GM19023 (cell line): ENCODE measurements around the gene FAM120B.

ENCODE experiments used
- ATAC-seq: cut with Tn5 transposase; IDR thresholded peaks from one replicate; pipeline ENCODE4 v1.9.1; 2021; ENCODE audit warnings: mild to moderate bottlenecking, moderate library complexity; ENCODE audit not compliant: unreplicated experiment

The FAM120B gene

DNA sequence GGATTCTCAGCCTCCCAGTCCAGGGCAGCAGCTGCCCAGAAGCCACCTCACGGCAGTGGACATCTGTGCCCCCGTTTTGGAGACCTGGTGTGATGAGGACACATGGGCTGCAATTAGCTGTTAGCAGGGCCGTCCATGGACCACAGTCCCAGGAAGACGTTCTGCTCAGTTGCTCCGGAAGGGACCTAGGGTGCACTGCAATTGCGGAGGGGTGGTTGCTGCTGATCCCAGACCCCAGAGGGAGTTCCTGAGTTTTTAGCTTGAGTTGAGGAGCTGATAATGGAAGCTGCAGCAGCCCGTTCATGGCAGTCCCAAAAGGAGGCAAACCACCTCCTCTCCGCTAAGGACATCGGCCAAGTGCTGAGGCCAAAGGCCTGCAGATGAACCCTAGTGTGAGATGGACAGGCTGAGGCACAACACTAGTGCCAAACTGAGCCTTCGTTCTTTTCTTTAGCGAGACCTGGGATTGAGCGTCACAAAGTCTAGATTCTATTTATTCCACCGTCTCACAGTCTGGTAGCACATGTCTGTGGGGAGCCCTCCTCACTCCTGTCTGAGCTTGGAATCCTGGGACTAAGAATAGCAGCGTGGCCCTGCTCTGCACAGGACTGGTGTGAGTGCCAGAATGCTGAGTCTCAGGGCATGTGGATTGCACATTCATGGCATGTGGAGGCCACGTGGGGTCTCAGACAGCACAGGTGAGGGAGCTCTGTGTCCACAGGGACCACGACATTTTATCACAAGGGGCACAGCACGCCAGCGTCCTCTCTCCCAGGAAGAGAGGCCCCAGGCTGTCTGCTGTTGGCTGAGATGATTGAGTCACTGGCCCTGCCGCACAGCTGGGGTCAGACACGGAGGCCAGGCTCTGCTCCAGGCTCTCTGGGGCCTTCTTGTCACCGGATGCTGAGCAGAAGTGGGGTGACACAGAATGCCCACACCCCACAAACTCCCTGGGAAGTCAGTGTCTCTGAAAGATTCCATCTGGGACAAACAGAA, 133.1 kb downstream of the FAM120B start:
- ATAC-seq = no peak

- ATAC-seq = no peak
Measured at GRCh38 chr6:170440437-170440836, 133.9 kb downstream of the FAM120B start.

GRCh38 chr6:170441316-170441715, 134.8 kb downstream of the FAM120B start:
- no peak for ATAC-seq

- no peak for ATAC-seq
Measured at GRCh38 chr6:170442596-170442995, 136.0 kb downstream of the FAM120B start.

GRCh38 chr6:170443151-170443662, 136.6 kb downstream of the FAM120B start:
- ATAC-seq = no peak

DNA sequence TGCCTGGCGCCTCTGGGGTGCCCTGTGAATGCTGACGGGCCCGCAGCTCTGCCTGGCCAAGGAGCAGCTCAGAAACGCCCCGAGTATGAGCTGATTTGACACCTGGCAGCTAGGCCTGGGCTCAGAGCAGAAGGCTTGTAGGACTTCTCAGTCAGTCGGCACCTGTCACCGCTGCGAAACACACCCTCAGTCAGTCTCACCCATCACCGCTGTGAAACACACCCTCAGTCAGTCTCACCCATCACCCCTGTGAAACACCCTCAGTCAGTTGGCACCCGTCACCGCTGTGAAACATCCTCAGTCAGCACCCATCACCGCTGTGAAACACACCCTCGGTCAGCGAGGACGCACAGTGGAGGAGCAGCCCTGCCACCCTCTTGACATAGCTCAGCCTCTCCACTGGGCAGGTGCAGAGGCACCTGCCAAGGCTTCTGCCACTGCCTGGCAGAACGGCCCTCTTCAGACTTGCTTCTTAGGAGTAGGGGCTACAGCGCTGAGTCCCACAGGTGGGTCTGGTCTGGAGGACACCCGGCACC, 137.6 kb downstream of the FAM120B start:
- ATAC-seq = no peak

DNA sequence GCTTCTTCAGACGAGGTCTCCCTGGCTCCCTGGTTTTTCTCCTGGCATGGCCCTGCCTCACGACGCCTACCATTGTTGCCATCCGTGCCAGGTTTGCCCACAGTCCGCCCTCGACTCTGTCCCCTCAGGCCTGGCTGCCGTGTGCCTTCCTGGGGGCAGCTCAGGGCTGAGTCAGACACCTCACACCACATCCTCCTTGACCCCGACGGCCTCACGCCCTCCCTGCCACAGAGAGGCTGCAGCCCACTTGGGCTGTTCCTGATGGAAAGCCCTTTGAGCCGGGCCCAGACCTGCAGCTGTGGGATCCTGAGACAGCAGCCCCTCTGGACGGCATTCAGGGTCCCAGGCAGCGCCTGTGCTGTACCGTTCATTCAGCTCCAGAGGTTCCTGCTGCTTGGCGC, 138.3 kb downstream of the FAM120B start:
- ATAC-seq = no peak

GRCh38 chr6:170445487-170445886, 138.9 kb downstream of the FAM120B start:
- no peak for ATAC-seq

- no peak for ATAC-seq
Measured at GRCh38 chr6:170445971-170446370, 139.4 kb downstream of the FAM120B start.

DNA sequence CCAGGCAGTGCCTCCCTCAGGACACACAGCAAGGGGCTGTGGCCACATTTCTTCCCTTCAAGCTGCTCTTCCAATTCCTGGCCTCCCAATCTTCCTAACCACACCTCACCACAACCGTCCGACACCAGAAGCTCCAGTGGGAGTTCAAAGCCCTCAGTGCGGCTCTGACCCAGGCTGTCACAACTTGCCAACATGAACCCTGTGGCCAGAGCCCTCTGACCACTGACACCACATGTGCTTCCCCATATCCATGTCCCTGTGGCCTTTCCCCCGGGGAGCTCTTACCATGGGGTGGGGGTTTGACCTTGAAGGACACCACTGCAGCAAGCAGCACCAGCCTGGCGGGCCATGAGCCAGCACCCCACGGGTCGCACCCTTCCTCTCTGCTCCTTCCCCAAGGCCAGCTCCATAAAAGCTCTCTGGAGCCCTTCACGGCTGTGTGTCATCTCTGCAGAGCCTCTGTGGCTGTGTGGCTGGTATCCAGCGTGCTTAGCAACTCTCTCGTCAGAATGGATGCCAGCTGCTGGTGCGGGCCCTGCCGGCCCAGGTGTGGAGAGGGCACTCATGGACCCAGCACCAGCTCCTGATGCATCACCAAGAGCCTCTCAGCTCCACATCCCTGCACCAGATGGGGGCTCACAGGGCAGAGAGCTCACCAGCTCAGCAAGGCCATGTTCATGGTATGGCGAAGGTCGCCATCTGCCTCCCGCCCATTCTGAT, 140.4 kb downstream of the FAM120B start:
- no peak for ATAC-seq

- no peak for ATAC-seq
Measured at GRCh38 chr6:170447561-170447930, 141.0 kb downstream of the FAM120B start.

DNA sequence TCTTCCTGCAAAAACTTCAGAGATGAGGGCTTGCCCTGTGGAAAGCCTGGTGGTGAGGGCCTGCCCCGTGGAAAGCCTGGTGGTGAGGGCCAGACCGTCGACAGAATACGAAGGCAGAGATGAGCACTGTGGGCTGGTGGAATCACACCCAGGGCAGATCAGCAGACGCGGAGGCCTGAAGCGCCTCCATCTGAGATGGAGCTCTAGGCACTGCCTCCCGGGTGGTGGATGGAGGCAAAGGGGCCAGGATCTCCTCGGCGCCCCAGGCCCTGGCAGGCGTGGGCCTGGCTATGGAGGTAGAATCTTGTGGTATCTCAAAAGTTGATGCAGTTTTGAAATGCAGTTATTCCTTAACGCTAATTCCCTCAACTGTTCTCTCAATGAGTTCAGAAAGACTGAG, 141.8 kb downstream of the FAM120B start:
- no peak for ATAC-seq

- ATAC-seq = no peak
Measured at GRCh38 chr6:170448751-170449630, 142.4 kb downstream of the FAM120B start.

DNA sequence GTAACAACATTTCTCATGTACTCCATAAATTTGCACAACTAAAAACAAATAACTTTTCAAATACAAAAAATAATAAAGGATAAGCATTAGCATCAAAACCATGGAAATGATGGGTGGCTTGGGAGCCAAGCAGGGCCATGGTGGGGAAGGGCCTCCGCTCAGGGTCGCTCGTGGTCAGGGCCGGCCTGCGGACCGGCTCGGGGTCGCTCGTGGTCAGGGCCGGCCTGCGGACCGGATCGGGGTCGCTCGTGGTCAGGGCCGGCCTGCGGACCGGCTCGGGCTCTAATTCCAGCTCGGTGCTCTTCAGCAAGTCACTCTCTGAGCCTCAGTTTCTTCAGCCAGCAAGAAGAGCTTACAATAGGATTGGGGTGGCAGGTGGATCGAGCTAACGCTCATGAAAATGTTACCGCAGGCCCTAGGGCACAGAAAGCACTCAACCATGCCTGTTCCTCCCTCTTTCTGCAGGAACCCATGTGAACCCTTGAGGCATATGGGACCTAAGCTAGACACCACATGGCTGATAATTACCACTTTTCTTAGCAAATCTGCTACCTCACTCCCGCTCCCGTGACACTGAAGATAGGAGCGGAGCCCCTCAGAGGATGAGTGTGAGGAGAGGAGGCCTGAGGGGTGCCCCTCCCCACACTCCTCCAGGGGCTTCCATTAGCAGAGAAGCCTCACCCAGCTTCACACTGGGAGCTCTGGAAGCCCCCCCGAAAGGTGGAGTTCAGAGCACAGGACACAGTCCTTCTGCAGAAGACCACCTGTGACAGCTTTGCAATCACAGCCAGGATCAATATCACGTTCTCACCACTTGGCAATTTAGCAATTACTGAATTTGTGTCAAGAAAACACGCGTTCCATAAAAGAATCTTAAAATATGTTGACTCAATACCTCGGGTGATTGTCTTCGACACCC, 143.5 kb downstream of the FAM120B start:
- ATAC-seq = no peak

DNA sequence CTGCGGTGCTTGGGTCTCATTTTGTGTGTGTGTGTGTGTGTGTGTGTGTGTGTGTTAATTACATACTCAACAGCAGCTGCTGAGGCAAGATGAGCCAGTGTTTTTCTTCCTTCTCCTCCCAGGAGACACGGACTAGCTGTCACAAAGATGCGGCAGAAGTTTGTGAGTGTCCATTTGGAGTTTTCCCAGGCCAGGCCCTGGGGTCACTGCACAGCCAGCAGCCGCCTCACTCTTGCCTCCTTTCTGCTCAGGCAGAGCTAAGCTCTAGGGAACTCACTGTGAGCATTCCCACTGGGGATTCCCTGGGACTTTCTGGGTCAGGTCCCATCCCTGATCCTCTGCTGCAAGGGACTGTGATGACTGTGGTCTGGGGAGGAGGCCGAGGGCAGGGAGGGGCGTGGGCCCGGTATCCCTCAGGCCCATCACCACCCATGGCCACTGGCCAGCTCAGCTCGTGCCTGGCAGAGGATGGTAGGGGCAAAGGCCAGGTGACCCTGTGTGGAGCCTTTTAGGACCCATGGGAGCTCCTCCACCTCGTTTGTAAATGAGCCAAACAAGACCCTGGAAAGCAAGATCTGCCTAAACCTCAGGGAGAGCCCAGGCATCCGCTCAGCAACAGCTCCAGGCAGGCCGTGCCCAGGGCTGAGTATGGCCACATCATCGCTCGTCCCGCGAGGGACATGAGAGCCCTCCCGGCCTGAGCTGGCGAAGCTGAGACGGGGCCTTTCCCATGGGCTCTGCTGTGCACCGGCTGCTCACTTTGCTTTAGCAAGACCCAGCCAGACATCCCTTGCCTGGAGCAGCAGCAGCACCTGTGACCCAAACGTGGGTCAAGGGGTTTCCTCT, 144.6 kb downstream of the FAM120B start:
- no peak for ATAC-seq

DNA sequence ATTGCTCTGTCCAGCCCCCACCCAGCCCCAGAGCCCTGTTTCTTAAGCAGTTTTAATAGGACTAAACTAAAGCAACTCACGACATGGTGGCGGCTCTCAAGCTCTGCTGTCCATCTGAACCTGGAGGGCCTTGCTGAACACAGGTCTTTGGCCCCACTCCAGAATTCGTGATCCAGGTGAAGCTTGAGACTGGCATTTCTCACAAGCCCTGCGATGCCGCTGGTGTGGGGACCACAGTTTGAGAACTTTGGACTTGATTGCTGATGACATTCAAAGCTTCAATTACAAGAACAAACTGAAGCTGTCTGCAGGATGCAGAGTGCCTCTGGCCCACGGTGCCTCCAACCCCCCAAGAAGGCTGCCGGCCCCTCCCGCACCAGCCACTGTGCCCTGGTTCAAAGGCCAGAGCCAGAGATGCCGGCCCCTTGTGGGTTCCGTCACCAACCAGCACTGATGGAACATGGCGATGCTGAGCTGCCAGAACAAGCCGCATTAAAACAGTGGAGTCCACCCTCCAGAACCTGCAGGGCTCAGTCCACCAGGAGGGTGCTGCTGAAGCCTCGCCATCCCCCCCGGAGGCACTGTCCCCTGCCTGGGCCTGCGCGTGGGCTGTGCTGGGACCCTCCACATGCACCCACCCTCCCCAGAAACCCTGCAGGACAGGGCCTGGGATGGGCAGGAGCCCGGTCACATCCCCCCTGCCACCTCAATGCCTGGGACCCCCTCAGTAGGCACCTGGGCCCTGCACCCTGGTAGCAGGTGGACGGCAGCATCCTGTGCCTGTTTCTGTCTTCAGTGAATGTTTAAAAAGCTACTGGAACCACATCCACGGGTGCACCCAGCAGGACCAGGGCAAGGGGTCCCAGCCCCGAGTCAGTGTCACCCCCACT, 145.4 kb downstream of the FAM120B start:
- ATAC-seq = no peak

DNA sequence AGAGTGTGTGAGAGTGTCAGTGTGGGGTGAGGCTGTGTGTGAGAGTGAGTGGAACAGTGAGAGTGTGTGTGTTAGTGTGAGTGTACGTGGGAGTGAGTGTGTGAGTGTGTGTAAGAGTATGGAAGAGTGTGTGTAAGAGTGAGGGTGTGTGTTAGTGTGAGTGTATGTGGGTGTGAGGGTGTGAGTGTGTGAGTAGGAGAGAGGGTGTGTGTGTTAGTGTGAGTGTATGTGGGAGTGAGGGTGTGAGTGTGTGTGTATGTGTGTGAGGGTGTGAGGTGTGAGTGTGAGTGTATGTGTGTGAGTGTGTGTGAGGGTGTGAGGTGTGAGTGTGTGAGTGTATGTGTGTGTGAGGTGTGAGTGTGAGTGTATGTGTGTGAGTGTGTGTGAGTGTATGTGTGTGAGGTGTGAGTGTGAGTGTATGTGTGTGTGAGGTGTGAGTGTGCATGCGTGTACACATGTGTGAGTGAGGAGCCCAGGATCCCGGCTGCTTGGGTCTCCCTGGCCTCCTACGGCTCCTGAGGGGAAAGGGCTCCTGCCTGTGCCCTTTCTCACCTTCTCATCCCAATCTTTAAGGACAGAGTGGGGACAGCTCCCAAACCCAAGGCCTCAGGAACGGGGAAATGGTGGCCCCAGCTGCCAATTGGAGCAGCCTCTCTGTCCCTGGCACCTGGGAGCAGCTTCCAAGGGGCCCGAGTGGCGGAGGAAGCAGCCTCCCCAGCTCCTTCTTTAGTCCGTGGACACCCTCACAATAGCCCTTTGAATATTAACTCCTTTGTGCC, 146.4 kb downstream of the FAM120B start:
- ATAC-seq = no peak
